HG02852 (cell line): Measurements from ENCODE around the gene STX2.
"Not testable (repeated sequence)": the region's sequence is repeated elsewhere in the genome, so short reads cannot be mapped to it uniquely, and the experiment has no call there.

Source experiments
- ATAC-seq: cut with Tn5 transposase; IDR thresholded peaks from one replicate; pipeline ENCODE4 v1.9.1; 2021; ENCODE audit warnings: mild to moderate bottlenecking, moderate library complexity; ENCODE audit not compliant: unreplicated experiment

STX2 gene

GRCh38 chr12:130838951-130839769 lies at the start of gene STX2:
Gene STX2, minus strand, starts transcription at chr12:130839250. Its CDS starts 151 bp downstream, at chr12:130839099.
- ATAC-seq, result peak; percentile 77

DNA sequence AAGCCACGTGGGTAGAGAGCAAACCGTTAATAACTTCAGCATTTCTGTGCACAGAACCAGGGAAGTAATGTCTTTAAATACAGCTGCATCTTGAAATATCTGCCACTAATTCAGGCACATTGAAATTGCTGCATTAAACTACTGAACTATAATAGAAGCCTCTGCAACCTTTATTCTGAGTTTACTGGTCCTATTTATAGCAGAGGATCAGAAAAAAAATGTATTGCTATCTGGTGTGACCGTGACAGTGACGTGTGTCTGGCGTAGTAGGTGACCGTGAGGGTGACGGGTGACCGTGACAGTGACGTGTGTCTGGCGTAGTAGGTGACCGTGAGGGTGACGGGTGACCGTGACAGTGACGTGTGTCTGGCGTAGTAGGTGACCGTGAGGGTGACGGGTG lies 48.1 kb upstream of the STX2 start:
- ATAC-seq, result not testable (repeated sequence)

- no peak for ATAC-seq
Measured at GRCh38 chr12:130881548-130881947, 42.5 kb upstream of the STX2 start.

DNA sequence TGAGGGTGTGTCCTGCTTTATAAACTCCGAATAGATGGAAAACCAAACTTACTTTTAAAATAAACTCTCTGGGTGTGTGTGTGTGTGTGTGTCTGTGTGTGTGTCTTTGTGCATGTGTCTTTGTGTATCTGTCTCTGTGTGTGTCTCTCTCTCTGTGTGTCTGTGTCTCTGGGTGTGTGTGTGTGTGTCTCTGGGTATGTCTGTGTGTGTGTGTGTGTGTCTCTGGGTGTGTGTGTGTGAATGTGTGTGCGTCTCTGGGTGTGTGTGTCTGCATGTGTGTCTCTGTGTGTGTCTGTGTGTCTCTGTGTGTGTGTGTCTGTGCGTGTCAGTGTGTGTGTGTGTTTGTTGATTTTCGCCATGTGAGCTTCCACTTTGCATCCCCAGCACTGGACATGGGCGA lies 42.0 kb upstream of the STX2 start:
- ATAC-seq, result no peak

- peak; percentile 67 for ATAC-seq
Measured at GRCh38 chr12:130880411-130880885, 41.4 kb upstream of the STX2 start.

DNA sequence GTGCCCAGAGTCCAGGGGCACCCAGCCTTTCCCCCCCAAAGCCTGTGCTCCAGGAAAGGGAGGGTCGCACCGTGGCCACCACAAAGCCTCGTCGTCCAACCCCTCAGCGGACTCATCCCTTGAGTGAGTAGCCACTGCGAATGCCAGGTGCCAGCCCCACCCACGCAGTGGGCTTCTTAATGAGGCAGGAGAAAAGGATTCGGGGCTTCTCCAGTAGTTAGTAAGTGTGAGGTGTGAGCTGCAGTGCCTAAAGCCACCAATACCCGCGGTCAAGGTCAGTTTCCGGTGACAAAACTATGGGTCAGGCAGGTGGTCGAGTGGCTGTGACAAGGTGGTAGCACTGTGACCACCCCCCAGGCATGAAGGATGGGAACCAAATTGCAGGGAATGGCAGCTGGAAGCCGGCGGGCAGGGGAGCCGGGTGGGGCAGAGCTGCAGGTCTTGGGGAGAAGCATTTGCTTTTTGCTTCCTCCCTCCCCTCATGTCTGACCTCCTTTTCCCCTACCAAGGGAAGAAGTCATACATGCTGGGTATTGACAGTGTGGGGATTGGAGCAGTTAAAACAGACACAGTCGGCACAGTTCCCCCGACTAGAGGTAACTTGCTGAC lies 40.8 kb upstream of the STX2 start:
- ATAC-seq, result no peak

GRCh38 chr12:130879212-130879686 lies 40.2 kb upstream of the STX2 start:
- peak; percentile 75 for ATAC-seq

DNA sequence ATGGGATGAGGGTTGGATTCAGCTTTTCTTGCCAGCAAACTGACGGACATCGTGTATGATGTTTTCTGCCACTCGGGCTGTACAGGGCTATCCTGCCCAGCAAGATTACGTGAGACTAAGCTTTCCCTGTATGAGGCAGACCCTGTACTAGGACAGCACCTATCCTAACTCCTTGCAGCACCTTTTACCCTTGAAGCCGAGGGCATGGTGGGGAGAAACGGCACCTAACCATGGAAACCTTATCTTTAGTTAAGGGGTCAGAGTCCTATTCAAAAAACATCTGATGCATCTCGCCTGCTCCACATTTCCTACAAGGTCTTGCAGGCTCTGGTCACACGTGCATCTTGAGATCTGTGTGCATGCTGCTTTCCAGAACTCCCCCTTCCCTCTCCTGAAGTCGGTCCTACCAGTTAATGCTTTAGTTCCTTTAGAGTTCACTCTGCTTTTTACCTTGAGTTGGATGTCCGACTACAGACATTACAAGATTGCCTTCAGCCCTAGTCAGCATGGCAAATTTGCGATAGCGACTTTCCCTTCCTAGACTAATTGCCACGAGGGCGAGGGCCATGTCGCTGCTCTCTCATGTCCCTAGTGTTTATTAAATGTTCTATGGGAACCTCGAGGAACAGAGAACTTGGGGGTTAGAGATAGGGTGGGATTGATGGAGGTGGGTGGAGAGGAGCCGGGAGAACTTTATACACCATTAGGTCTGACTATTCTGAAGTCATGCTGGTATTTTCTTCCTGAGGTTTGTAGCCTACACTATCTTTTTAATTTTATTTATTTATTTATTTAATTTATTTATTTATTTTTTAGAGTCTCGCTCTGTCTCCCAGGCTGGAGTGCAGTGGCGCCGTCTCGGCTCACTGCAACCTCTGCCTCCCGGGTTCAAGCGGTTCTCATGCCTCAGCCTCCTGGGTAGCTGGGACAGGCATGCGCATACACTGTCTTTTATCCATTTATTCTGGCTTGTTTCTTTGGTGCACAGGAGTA lies 39.4 kb upstream of the STX2 start:
- ATAC-seq, result no peak

- ATAC-seq, result no peak
Measured at GRCh38 chr12:130877333-130877732, 38.3 kb upstream of the STX2 start.

- ATAC-seq, result no peak
Measured at GRCh38 chr12:130876758-130877157, 37.7 kb upstream of the STX2 start.

DNA sequence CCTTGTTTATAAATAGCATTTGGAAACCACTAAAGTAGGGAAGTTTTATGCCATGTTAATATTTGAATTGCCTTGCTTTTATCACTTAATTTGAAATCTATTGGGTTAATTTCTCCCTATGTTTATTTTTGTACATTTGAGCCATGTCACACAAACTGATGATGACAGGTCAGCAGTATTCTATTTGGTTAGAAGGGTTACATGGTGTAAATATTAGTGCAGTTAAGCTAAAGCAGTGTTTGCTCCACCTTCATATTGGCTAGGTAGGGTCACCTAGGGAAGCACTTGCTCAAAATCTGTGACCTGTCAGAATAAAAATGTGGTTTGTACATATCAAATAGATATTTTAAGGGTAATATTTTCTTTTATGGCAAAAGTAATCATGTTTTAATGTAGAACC lies 37.2 kb upstream of the STX2 start:
- no peak for ATAC-seq

DNA sequence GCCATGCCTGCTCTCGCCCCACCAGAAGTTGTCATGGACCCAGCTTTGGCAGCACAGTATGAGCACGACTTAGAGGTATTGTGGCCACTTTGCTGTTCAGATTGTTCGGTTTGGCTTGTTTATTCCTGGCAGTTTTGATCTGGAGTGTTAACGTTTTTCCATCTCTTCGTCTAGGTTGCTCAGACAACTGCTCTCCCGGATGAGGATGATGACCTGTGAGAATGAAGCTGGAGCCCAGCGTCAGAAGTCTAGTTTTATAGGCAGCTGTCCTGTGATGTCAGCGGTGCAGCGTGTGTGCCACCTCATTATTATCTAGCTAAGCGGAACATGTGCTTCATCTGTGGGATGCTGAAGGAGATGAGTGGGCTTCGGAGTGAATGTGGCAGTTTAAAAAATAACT lies 36.7 kb upstream of the STX2 start:
- not testable (repeated sequence) for ATAC-seq

- no peak for ATAC-seq
Measured at GRCh38 chr12:130875193-130875592, 36.1 kb upstream of the STX2 start.

GRCh38 chr12:130874696-130875095 lies 35.6 kb upstream of the STX2 start:
- ATAC-seq, result no peak

GRCh38 chr12:130873825-130874224 lies 34.8 kb upstream of the STX2 start:
- no peak for ATAC-seq

DNA sequence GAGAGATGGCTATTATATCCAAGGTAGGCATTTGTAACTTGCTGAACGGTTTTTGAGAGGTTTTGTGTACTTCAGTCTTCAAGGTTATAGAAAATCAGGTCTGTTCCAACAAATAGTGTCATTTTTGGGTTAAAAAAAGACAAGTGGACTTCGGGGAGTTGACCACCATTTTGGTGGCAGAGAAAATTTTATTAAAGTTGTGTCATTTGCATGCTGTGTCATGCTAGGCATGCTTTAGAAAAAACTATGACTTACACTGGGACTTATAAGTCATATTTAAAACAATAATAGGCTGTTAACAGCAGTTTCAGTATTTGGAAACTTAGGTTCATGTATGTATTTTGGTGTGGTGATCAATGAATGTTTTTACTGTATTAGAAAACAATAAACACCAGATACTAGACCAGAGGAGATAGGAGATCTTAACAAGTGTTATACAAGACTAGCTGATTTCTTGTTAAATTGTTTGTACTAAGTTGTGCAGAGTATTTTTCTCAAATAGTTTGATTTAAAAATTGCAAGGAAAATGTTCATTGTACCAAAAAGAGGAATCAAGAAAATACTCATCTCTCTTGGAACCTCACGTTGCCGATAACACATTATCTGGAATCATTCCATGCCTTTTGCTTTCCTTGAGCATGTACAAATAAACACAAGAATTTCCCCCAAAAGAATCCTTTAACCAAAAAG lies 34.2 kb upstream of the STX2 start:
- ATAC-seq, result no peak

GRCh38 chr12:130872179-130873096 lies 33.4 kb upstream of the STX2 start:
- peak; percentile 30 for ATAC-seq

DNA sequence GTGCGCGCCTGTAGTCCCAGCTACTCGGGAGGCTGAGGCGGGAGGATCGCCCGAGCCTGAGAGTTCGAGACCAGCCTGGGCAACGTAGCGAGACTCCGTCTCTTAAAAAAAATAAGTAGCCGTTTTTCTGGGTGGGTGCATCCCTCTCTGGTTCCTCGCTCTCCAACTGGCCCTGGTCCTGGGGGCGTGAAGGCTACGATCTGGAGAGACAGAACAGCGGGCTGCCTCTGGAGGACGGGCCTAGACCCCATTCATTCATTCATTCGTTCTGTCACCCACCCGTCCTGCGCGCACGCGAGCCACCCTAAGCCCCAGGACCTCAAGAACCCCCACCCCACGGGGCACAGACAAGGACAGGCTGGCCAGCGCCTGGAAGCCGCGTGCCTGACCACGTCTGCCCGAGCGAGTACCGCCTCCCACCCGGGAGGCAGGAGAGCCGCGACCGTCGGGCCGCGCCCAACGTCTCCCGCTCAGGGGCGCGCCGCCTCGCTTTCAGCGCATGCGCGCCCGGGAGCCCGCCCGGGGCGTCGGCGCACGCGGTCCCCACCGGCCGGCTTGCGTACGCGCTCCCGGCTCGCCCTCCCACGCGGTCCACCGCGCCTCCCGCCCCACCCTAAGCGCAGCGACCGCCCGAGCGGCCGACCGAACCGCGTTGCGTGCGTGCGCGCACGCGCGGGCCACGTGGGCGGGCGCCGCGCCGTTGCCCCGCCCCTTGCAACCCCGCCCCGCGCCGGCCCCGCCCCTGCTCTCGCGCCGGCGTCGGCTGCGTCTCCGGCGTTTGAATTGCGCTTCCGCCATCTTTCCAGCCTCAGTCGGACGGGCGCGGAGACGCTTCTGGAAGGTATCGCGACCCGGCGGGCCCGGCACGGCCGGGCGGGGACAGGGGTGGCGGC lies 32.5 kb upstream of the STX2 start, which contains the start of gene RAN:
Gene RAN, plus strand, starts transcription at position 781 of the 893 bp plus-strand sequence. CDS start 528 bp downstream, outside the sequence.
- peak; percentile 53 for ATAC-seq
